Brain pericyte (primary cell): Measurements from ENCODE around the gene HOXA6.

ENCODE experiments used
- DNase-seq: peaks from one replicate; pipeline ENCODE4 v3.0.0-alpha.2; 2012; ENCODE audit warnings: low read depth, low spot score

The HOXA6 gene

GRCh38 chr7:27098578-27099451, 48.8 kb downstream of the HOXA6 start:
- DNase-seq: no peak

GRCh38 chr7:27097686-27098577, 49.6 kb downstream of the HOXA6 start:
- no peak for DNase-seq

- no peak for DNase-seq
Observed at GRCh38 chr7:27096768-27097514, 50.6 kb downstream of the HOXA6 start.

GRCh38 chr7:27095897-27096767, 51.4 kb downstream of the HOXA6 start, which contains the start of gene HOXA1:
HOXA1 (minus strand) TSS chr7:27096000; CDS start chr7:27095912, 88 bp downstream.
- no peak for DNase-seq
